K562 (cell line): Measurements from ENCODE around the gene UMAD1. TPM values are rescaled to one million over a fixed set of nuclear protein-coding genes. Genes with fewer than 3 reads are reported as not detected.

Experiments
- ATAC-seq: fragments of 200-7000 bp; cut with Tn5 transposase; 3 replicates; pipeline ENCODE4 v1.9.1; 2020; ENCODE audit warnings: moderate library complexity
- BruUV-seq: library from RNA; stranded (reverse); fragments of 400-500 nt; replicated peaks from 2 replicates; lab custom pipeline; 2021; lab: Mats Ljungman, UMichigan
- CTCF ChIA-PET: fragments of 300-600 bp; formaldehyde crosslinking; extraction: SDS; loops from one replicate; lab custom pipeline; 2021; ENCODE audit warnings: low intra/inter-chr PET ratio; lab: Yijun Ruan, JAX
- POLR2A ChIA-PET: fragments of 300-600, 350-650 bp; sonication (Branson Sonifier 250); formaldehyde crosslinking; extraction: SDS; loops from one replicate; lab custom pipeline; 2021; ENCODE audit warnings: antibody characterized with exemption, inconsistent platforms; lab: Yijun Ruan, JAX
- DNase-seq, 4 experiments: peaks; one replicate each; pipeline versions ENCODE4 v3.0.0 to v3.0.0-alpha.2; 2011 to 2018; ENCODE audit warnings: low spot score in 3 of 4, mixed read lengths in 3 of 4; ENCODE audit errors: extremely low read depth in 1 of 4
- FAIRE-seq: peaks from 2 replicates; lab custom pipeline; 2011; peaks lifted over from hg19 to GRCh38; lab: Jason Lieb, UNC
- H2AFZ ChIP-seq: 2 replicates; pipeline ENCODE4 v1.6.0; 2011; ENCODE audit warnings: low read depth, low read length, control low read depth, inconsistent platforms
- H3K27ac ChIP-seq: fragments of 200-600 bp; 3 replicates; pipeline ENCODE4 v1.8.0; 2011; ENCODE audit warnings: low read depth, mild to moderate bottlenecking, control low read depth, inconsistent platforms, low read length, moderate library complexity, mixed read lengths; ENCODE audit errors: extremely low read depth
- H3K27me3 ChIP-seq, 2 experiments: fragments of 300-600 bp in 1 of 2; 2 replicates in 1 of 2; 3 replicates in 1 of 2; pipeline versions ENCODE4 v1.6.0 to v1.8.0; 2011; ENCODE audit warnings: inconsistent platforms in 2 of 2, low read length in 2 of 2, mild to moderate bottlenecking in 1 of 2, mixed read lengths in 1 of 2, moderate library complexity in 1 of 2; ENCODE audit not compliant: control insufficient read depth in 2 of 2, insufficient read depth in 2 of 2
- H3K36me3 ChIP-seq: fragments of 300-600 bp; 3 replicates; pipeline ENCODE4 v1.8.0; 2011; ENCODE audit warnings: mild to moderate bottlenecking, low read length, inconsistent platforms; ENCODE audit not compliant: control insufficient read depth, insufficient read depth
- H3K4me1 ChIP-seq, 2 experiments: fragments of 200-600 bp in 1 of 2; replicated peaks in 1 of 2; 2 replicates in 1 of 2; 3 replicates in 1 of 2; pipeline versions ENCODE4 v1.5.1 to v1.8.0; 2011; ENCODE audit warnings: inconsistent platforms in 2 of 2, low read length in 2 of 2, mild to moderate bottlenecking in 1 of 2, mixed read lengths in 1 of 2, moderate library complexity in 1 of 2; ENCODE audit not compliant: control insufficient read depth in 2 of 2, insufficient read depth in 2 of 2
- H3K4me2 ChIP-seq: 2 replicates; pipeline ENCODE4 v1.6.1; 2011; ENCODE audit warnings: low read length, control low read depth, inconsistent platforms, mixed read lengths; ENCODE audit not compliant: insufficient read depth
- H3K4me3 ChIP-seq: fragments of 200-600 bp; sonication (generic), shearing (Covaris generic); 2 replicates; pipeline ENCODE4 v1.5.1; 2016; ENCODE audit warnings: control low read depth, inconsistent platforms
- H3K79me2 ChIP-seq: fragments of 200-600 bp; 3 replicates; pipeline ENCODE4 v1.8.0; 2011; ENCODE audit warnings: low read length, inconsistent platforms; ENCODE audit not compliant: control insufficient read depth, insufficient read depth
- H3K9ac ChIP-seq, 2 experiments: 2 replicates each; pipeline versions ENCODE4 v1.6.0 to v1.6.1; 2011; ENCODE audit warnings: low read depth in 2 of 2, low read length in 2 of 2, control low read depth in 1 of 2, inconsistent platforms in 1 of 2, mild to moderate bottlenecking in 1 of 2, mixed read lengths in 1 of 2; ENCODE audit not compliant: insufficient read depth in 1 of 2
- H3K9me1 ChIP-seq: one replicate; pipeline ENCODE4 v1.6.0; 2011; ENCODE audit warnings: inconsistent platforms, mild to moderate bottlenecking, low read length, moderate library complexity; ENCODE audit not compliant: control insufficient read depth, insufficient read depth
- H3K9me3 ChIP-seq: replicated peaks from 2 replicates; pipeline ENCODE4 v1.5.1; 2011; ENCODE audit warnings: low read depth, low read length, inconsistent platforms; ENCODE audit not compliant: control insufficient read depth, insufficient read depth
- H4K20me1 ChIP-seq: replicated peaks from 2 replicates; pipeline ENCODE4 v1.6.1; 2011; ENCODE audit warnings: low read length, inconsistent platforms, mixed read lengths; ENCODE audit not compliant: control insufficient read depth, insufficient read depth
- CCNT2 ChIP-seq: IDR thresholded peaks from 2 replicates; pipeline ENCODE4 v1.6.1; 2011; ENCODE audit warnings: borderline replicate concordance, low read depth, mild to moderate bottlenecking, moderate library complexity, mixed read lengths, low read length; ENCODE audit not compliant: insufficient read length; ENCODE audit errors: extremely low read depth
- CHAMP1 ChIP-seq: fragments of 450-650 bp; IDR thresholded peaks from 2 replicates; pipeline ENCODE4 v1.6.1; 2016; ENCODE audit warnings: mild to moderate bottlenecking
- CXXC5 ChIP-seq: fragments of 250-450 bp; sonication (Bioruptor Pico); IDR thresholded peaks from 2 replicates; pipeline ENCODE4 v1.8.0; 2022; ENCODE audit warnings: inconsistent platforms, mild to moderate bottlenecking, moderate library complexity
- DMBX1 ChIP-seq: fragments of 250-450 bp; sonication (Bioruptor Pico); IDR thresholded peaks from 2 replicates; pipeline ENCODE4 v1.8.0; 2022; ENCODE audit warnings: inconsistent platforms, mild to moderate bottlenecking, moderate library complexity, borderline replicate concordance
- ZBTB12 ChIP-seq: fragments of 250-450 bp; sonication (Bioruptor Pico); IDR thresholded peaks from 2 replicates; pipeline ENCODE4 v1.4.0; 2020
- ZEB2 ChIP-seq: fragments of 450-650 bp; IDR thresholded peaks from 2 replicates; pipeline ENCODE4 v1.6.1; 2016
- ZNF146 ChIP-seq: IDR thresholded peaks from one replicate; pipeline ENCODE4 v1.6.1; 2018; ENCODE audit warnings: missing compliant biosample characterization; ENCODE audit not compliant: unreplicated experiment
- WGBS: fragments of 100-300 bp; shearing (Covaris generic); methylation state at CpG from one replicate; pipeline ENCODE4 v1.1.6; 2016; ENCODE audit warnings: low coverage, mixed read lengths; ENCODE audit not compliant: insufficient coverage; ENCODE audit errors: missing lambda C conversion rate; 5-methylcytosine and 5-hydroxymethylcytosine counted together
- in situ Hi-C: fragments of 300-500 bp; cut with MboI; formaldehyde crosslinking; loops from 4 replicates; pipeline ENCODE4 v1.15.0; 2018; ENCODE audit warnings: inconsistent platforms, mixed read lengths
- intact Hi-C: fragments of 100-400 bp; cut with micrococcal nuclease; formaldehyde crosslinking; loops from 2 replicates; pipeline ENCODE4 v1.14.2; 2022
- polyA plus RNA-seq, 8 experiments: library from polyadenylated mRNA; depleted of rRNA in 4 of 8; stranded (reverse) in 5 of 8; unstranded in 3 of 8; fragments of >200 nt; fragmentation: Nextera tagmentation in 2 of 8; fragmentation: Illumina TruSeq in 1 of 8; extraction: Ambion mirVana in 2 of 8; extraction: Trizol in 1 of 8; gene quantifications; 2 replicates each; pipeline versions ENCODE4 v1.2.1 to v1.2.3, GENCODE V29; 2011 to 2014; ENCODE audit warnings: inconsistent platforms in 1 of 8, missing spikeins in 1 of 8
- total RNA-seq, 7 experiments: library from RNA; depleted of rRNA in 6 of 7; stranded (reverse); fragments of >200 nt in 6 of 7; fragmentation: Illumina TruSeq in 2 of 7; extraction: Trizol in 2 of 7; gene quantifications; 2 replicates each; pipeline versions ENCODE4 v1.2.1 to v1.2.3, GENCODE V29; 2011 to 2021; ENCODE audit warnings: low replicate concordance in 1 of 7

UMAD1 gene
- total and polyA plus RNA-seq, 9 of the 15 experiments (the other 6 are each of a cell fraction or from before 2014, with no cell fraction given) = 9.0 to 26.7 (median 13.3) TPM

- FAIRE-seq (no peak), DNase-seq (no peak), ATAC-seq (no peak)
- ChIA-PET CTCF (interaction anchor here (0.6 kb wide), 1 partner anchor 8 kb away, joined by 3 read pairs; no protein-coding TSS in a partner anchor), POLR2A (no interaction called here)
- Histone ChIP-seq H3K4me3 (no peak overlapping the region), H3K4me2 (no peak overlapping the region), H3K9ac (no peak overlapping the region), H3K9me1 (no peaks in the 10 kb centered on the region), H3K36me3 (no peaks in the 10 kb centered on the region), H3K4me1 (no peaks in the 10 kb centered on the region), H4K20me1 (no peaks in the 10 kb centered on the region), H2AFZ (no peak overlapping the region), H3K9me3 (no peaks in the 10 kb centered on the region), H3K27ac (no peak overlapping the region), H3K79me2 (no peaks in the 10 kb centered on the region), H3K27me3 (no peaks in the 10 kb centered on the region)
- WGBS = 72% methylated on average over 3 of the region's 3 CpGs
- in situ Hi-C loops (no loop called here), intact Hi-C loops (no loop called here)
- BruUV-seq = no TSS peak
- no peak for TF ChIP-seq CXXC5
- TF ChIP-seq CHAMP1 = no peak
- TF ChIP-seq ZNF146 (CRISPR knock-in tag) = peak; percentile 68
- TF ChIP-seq ZBTB12 (CRISPR knock-in tag) = no peak
- TF ChIP-seq ZEB2 = no peak
- TF ChIP-seq CCNT2 = no peak
- no peak for TF ChIP-seq DMBX1 (CRISPR knock-in tag)
These were observed 54.0 kb downstream of the UMAD1 start for GRCh38 chr7:7694542-7694941.
